Activated T-helper 2 cell treated with anti-CD3 and anti-CD28 coated beads, Interferon-gamma antibody, Interleukin-2, Interleukin-4, amounts not matched to agents 10 μg/mL and 5 μg/mL and 100 μg/mL, durations not matched to agents 14 hours and 24 hours and 36 hours (primary cell): ENCODE measurements around the gene PNMA6E. TPM values are rescaled to one million over a fixed set of nuclear protein-coding genes. Genes with fewer than 3 reads are reported as not detected.
"Not testable (repeated sequence)": the region's sequence is repeated elsewhere in the genome, so short reads cannot be mapped to it uniquely, and the experiment has no call there.

Source experiments
- DNase-seq: peaks from one replicate; pipeline ENCODE4 v3.0.0; 2021; ENCODE audit warnings: low spot score
- H3K27ac Mint-ChIP-seq: one replicate; pipeline ENCODE4 v1.8.0; 2021; ENCODE audit warnings: mixed read lengths
- H3K27me3 Mint-ChIP-seq: one replicate; pipeline ENCODE4 v1.8.0; 2021; ENCODE audit warnings: low read depth, mixed read lengths
- H3K36me3 Mint-ChIP-seq: one replicate; pipeline ENCODE4 v1.8.0; 2021; ENCODE audit warnings: low read depth, mixed read lengths
- H3K4me1 Mint-ChIP-seq: one replicate; pipeline ENCODE4 v1.8.0; 2021; ENCODE audit warnings: low read depth, mixed read lengths
- H3K4me3 Mint-ChIP-seq: one replicate; pipeline ENCODE4 v1.8.0; 2021; ENCODE audit warnings: low read depth, mild to moderate bottlenecking, moderate library complexity, mixed read lengths
- H3K9me3 Mint-ChIP-seq: one replicate; pipeline ENCODE4 v1.8.0; 2021; ENCODE audit warnings: mixed read lengths
- intact Hi-C: fragments of 100-400 bp; cut with micrococcal nuclease; formaldehyde crosslinking; loops from one replicate; pipeline ENCODE4 v1.15.1; 2023
- total RNA-seq: library from RNA; stranded (reverse); gene quantifications from 2 replicates; pipeline ENCODE4 v1.2.3, GENCODE V29; 2022

Gene PNMA6E
- total RNA-seq, 1 donor from 2014 or later, result not detected

DNA sequence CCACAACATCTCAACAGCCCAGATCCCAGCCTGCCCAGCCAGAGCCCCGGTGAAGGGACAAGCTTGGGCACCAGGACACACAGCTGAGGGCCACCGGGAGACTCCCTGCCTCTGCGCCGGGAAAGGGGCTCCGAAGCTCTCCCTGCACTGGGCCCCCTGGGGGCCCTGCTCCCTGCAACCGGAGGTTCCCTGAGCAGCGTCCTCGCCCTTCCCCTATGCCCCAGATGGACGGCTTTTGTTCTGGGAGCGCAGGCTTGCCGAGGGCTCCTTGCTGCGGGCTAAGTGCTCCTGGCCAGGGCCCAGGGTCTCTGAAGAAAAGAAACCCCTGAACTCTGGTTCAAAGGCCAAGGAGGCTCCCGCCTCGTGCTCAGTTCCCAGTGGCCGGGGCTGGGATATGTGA is 9.2 kb upstream of the PNMA6E start:
- Mint-ChIP-seq H3K27me3 (peaks cover 2% of the 10 kb centered on the region), H3K4me1 (peaks cover 9% of the 10 kb centered on the region), H3K27ac (no peak overlapping the region), H3K4me3 (no peak overlapping the region), H3K36me3 (no peaks in the 10 kb centered on the region), H3K9me3 (no peaks in the 10 kb centered on the region)
- no peak for DNase-seq
- intact Hi-C loops, result loop anchor here (5.0 kb wide), 1 partner anchor 378 kb away; no protein-coding TSS in a partner anchor

DNA sequence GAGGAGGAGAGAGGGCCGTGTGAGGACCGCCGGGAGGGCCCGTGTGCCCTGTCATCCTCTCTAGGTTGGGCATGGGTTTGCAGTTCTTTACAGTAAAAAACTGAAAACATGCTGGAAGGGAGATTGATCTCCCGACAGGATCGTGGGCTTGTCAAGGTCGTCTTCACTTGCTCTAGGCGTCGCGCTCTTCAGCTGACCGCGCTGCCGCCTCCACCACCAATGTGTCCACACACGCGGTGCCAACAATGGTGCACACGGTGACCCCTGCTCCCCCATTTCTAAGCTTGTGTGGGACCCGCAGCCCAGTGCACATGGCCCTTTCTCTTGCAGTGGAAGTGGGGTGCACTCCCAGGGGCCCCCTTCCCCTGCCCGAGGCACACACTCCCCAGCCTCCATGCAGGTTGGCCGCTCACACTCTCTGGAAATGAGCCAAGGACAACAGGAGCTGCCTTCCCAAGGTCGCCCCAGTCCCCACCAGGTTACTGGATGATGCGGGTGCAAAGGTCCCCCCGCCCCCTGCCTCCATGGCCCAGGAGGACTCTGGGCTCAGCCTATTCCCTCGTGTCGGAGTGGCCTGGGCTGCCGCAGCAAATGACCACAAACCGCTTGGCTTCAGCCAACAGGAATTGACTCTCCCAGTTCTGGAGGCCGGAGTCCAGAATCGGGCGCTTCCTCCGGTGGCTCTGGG is 8.4 kb upstream of the PNMA6E start:
- Mint-ChIP-seq H3K9me3 (no peaks in the 10 kb centered on the region), H3K36me3 (no peaks in the 10 kb centered on the region), H3K4me1 (peaks cover 9% of the 10 kb centered on the region), H3K27ac (no peak overlapping the region), H3K4me3 (no peak overlapping the region), H3K27me3 (peaks cover 2% of the 10 kb centered on the region)
- no peak for DNase-seq
- intact Hi-C loops, result loop anchor here (5.0 kb wide), 1 partner anchor 377 kb away; no protein-coding TSS in a partner anchor

DNA sequence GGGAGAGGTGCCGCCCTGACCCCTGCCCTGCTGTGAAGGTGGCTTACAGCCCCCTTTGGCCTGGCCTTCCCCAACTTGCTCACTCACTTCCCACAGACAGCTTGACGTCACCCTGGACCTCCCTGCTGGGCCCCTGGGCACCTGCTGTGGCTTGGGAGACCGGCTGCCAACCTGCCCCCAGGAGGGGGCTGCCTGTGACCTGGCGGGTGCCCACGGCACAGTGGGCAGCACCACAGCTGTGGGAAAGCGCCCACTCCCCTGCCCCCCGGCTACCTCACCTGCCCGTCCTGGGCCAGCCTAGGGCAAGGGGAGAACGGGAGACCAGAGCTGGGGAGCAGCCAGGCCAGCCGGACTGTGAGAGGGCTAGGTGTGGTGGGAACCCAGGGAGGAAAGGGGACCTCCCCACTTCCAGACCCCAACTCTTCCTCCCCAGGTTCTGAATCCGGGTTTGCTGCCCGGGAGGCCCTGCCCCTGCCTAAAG is 7.8 kb upstream of the PNMA6E start:
- intact Hi-C loops, result no loop called here
- Mint-ChIP-seq H3K4me3 (no peak overlapping the region), H3K27me3 (peaks cover 2% of the 10 kb centered on the region)

DNA sequence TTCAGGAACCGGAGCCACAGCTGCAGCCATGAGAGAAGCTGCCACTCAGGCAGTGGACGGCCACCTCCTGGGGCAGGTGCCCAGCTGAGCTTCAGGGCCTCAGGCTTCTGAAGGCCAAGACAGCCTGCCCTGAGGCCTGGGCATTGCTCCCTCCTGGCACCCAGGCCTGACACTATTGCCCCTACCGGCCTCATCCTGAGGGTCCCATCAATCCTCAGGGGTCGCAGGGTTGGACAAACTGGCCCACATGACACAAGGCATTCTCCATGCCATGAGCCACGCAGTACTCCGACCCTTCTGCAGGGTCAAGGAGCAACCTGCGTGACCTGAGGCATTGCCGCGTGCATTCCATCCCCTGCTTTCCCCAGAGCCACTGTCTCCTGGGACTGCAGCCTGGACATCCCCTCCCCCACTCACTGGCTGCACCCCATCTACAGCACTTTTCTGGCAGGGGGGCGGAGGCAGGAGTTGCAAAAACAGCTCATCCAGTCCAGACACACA is 7.1 kb upstream of the PNMA6E start:
- Mint-ChIP-seq H3K4me3 (no peak overlapping the region), H3K4me1 (peaks cover 9% of the 10 kb centered on the region), H3K27me3 (peaks cover 4% of the 10 kb centered on the region), H3K27ac (no peak overlapping the region), H3K9me3 (no peaks in the 10 kb centered on the region), H3K36me3 (no peaks in the 10 kb centered on the region)
- DNase-seq, result no peak
- intact Hi-C loops, result no loop called here

More for the DNA sequence above, 7.8 kb upstream of the PNMA6E start:
- DNase-seq, result no peak
- no peaks in the 10 kb centered on the region for H3K36me3 Mint-ChIP-seq
- H3K9me3 Mint-ChIP-seq, result no peaks in the 10 kb centered on the region
- no peak overlapping the region for H3K27ac Mint-ChIP-seq
- peaks cover 9% of the 10 kb centered on the region for H3K4me1 Mint-ChIP-seq

DNA sequence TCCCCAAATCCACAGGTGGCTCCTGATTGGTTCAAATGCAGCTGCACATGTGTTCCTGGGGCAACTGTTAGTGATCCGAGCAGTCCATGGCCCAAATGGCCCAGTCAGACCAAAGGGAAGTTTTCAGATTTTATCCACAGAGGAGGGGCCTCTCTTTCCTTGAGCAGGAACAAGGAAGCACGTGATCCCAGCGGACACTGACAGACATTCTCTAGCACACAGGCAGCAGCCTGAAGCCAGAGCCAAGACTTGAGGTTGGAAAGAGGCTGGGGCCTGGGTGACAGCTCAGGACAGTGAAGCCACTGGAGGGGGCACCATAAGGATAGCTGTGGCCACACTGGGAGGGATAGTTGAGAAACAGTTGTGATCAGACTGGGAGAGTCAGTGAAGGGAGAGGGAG is 6.6 kb upstream of the PNMA6E start:
- Mint-ChIP-seq H3K9me3 (no peaks in the 10 kb centered on the region), H3K4me3 (no peak overlapping the region), H3K27ac (no peak overlapping the region), H3K27me3 (peaks cover 8% of the 10 kb centered on the region), H3K4me1 (peaks cover 9% of the 10 kb centered on the region), H3K36me3 (no peaks in the 10 kb centered on the region)
- no peak for DNase-seq
- intact Hi-C loops, result no loop called here

DNA sequence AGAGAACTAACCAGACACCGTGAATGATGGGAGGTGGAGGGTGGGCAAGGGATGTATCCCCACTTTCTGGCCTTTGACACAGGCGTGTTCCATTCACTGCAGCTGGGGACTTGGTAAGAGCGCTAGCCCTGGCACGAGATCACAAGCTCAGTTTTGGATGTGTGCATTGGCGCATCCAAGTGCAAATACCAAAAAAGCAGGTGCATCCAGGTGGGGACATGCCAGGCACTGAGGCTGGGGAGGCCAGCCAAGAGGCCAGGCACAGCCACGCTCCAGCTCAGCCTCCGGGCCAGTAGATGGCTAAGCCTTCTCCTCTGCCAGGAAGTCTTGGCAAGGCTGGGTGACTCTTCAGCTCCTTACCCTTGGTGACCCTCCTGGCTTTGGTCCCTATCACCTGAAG is 5.8 kb upstream of the PNMA6E start:
- no peaks in the 10 kb centered on the region for H3K9me3 Mint-ChIP-seq
- DNase-seq, result no peak
- intact Hi-C loops, result no loop called here
- no peak overlapping the region for H3K27ac Mint-ChIP-seq
- no peak overlapping the region for H3K4me3 Mint-ChIP-seq
- peaks cover 8% of the 10 kb centered on the region for H3K27me3 Mint-ChIP-seq
- peaks cover 3% of the 10 kb centered on the region for H3K4me1 Mint-ChIP-seq
- H3K36me3 Mint-ChIP-seq, result no peaks in the 10 kb centered on the region

DNA sequence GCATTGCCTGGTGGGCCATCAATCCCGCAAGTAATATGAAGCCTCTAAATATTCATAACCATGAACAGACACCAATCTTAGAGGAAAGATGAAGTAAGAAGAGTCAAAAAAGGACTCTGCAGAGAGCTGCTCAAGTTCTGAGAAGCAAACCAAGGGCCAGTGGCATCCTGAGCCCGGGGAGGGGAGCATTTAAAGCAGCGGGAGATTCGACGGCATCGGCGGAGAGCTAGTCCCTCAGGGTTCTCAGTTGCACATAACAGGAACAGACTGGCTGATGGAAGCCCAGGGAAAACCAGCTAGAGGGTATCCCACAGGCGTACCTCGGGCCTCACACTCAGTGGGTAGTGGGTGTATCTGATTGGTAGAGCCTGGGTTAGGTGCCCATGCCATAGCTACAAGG is 4.9 kb upstream of the PNMA6E start:
- peaks cover 2% of the 10 kb centered on the region for H3K4me1 Mint-ChIP-seq
- no peak for DNase-seq
- H3K27me3 Mint-ChIP-seq, result peaks cover 8% of the 10 kb centered on the region
- no peak overlapping the region for H3K27ac Mint-ChIP-seq
- H3K36me3 Mint-ChIP-seq, result no peaks in the 10 kb centered on the region
- intact Hi-C loops, result no loop called here
- no peaks in the 10 kb centered on the region for H3K9me3 Mint-ChIP-seq
- H3K4me3 Mint-ChIP-seq, result no peak overlapping the region

DNA sequence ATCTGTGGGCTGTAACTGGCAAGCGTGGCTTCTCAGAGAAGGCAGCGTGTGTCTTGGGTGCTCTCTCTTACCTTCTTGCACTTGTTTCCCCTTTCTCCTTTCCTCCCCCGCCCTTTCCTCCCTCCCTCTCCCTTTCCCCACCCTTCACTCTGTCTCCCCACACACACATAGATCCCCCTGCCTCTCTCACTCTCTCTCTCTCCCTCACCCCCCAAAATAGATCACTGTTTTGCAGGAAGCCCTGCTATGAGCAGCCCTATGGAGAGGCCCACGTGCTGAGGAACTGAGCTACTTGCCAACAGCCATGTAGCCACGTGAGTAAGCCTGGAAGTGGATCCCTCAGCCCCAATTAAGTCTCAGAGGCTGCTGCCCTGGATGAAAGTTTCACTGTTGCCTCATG is 4.3 kb upstream of the PNMA6E start:
- H3K4me1 Mint-ChIP-seq, result no peaks in the 10 kb centered on the region
- H3K36me3 Mint-ChIP-seq, result no peaks in the 10 kb centered on the region
- intact Hi-C loops, result no loop called here
- no peak overlapping the region for H3K27ac Mint-ChIP-seq
- no peaks in the 10 kb centered on the region for H3K9me3 Mint-ChIP-seq
- peaks cover 6% of the 10 kb centered on the region for H3K27me3 Mint-ChIP-seq
- no peak for DNase-seq
- H3K4me3 Mint-ChIP-seq, result no peak overlapping the region

DNA sequence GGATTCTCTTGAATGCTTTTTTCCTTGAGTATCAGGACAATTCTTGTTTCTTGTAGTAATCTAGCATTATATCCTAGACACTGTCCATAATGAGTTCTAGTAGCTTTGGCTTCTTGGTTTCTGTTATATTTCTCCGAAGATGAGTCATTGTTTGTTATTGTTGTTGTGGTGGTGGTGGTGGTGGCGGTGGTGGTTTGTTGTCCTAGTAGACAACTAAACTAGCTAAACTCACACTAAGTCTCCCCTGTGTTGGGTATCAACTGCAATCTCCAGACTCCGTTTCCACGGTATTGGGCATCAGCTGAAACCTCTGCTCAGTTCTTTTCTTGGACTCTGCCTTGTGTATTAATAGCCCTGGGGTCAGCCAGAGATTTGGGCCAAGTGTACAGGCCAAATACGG is 3.2 kb upstream of the PNMA6E start:
- DNase-seq, result not testable (repeated sequence)

DNA sequence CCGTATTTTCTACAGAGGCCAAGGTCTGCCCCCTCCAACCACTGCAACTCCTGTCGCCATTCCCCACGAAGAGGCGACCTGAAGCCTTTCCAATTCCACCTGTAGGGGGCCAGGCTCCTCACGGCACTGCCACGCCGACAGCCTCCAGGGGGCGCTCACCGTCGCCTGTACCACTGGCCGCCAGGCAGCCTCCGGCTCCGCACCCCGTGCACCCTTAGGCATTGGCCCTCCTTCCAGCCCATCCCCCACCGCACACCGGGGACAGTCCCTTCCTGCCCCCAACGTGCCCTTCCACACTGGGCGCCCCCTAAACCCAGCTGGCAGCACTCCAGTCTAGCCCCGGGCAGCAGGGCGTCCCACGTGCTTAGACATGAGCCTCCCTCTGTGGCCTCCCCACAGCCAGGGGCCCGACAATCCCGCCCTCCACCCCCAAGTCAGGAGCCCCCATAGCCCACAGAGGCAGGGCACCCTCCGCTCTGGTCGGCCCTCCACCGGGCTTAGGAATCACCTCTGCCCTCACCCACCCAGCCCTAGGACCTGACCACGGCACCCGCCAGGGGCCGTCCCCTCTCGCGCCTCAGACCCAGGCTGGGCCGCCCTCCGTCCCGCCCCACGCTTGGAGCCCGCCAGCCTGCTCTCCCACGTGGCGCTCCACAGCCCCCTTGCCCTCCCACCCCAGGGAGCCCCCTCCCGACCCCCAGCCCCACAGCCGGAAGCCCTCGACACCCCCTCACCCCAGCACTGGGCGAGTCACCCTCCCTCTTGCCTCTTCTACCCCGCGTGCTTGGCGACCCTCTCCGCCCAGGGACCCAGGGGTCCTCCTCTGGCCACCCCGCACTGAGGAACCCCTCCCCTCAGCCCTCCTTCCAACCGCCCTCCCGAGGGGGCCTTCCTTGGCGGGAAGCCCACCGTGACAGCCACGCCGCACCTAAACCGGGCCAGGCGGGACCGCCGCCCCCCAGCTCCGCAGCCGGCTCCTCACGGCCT is 711 bp downstream of the PNMA6E start:
- no peaks in the 10 kb centered on the region for H3K36me3 Mint-ChIP-seq
- H3K9me3 Mint-ChIP-seq, result no peaks in the 10 kb centered on the region
- peak; percentile 37 for DNase-seq
- no peak overlapping the region for H3K27ac Mint-ChIP-seq
- H3K4me1 Mint-ChIP-seq, result peaks cover under 1% of the 10 kb centered on the region
- intact Hi-C loops, result no loop called here
- peaks cover 6% of the 10 kb centered on the region for H3K27me3 Mint-ChIP-seq
- H3K4me3 Mint-ChIP-seq, result no peak overlapping the region

More for the DNA sequence above, 3.2 kb upstream of the PNMA6E start:
- H3K27me3 Mint-ChIP-seq, intact Hi-C loops, H3K36me3 Mint-ChIP-seq, H3K9me3 Mint-ChIP-seq, H3K4me3 Mint-ChIP-seq, H3K4me1 Mint-ChIP-seq, H3K27ac Mint-ChIP-seq: not testable (repeated sequence)

DNA sequence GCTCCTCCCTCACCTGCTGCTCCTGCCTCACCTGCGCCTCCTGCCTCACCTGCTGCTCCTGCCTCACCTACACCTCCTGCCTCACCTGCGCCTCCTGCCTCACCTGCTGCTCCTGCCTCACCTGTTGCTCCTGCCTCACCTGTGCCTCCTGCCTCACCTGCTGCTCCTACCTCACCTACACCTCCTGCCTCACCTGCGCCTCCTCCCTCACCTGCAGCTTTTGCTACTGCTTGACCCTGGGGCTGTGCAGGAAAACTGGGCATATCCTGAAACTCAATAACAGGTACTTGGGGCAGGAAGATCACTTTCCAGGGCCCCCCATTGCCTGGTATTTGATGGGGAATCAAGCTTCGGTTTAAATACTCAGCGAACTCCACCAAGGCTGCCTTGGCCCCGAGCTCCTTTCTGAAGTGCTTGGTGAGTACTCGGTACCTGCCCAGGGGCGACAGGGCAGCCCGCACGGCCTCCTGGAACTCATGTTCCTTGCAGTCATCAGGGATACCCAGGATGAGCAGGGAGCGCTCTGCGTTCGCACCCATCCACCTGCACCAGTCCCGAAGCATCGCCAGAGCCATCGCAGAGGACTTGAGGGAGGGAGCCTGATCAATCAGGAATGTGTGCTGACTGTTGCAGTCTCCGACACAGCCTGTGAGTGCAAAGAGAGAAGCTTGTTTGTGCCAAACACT is 2.7 kb downstream of the PNMA6E start:
- H3K27me3 Mint-ChIP-seq, result peaks cover 6% of the 10 kb centered on the region
- no peaks in the 10 kb centered on the region for H3K9me3 Mint-ChIP-seq
- intact Hi-C loops, result no loop called here
- no peak overlapping the region for H3K4me3 Mint-ChIP-seq
- DNase-seq, result no peak
- H3K27ac Mint-ChIP-seq, result no peak overlapping the region
- peaks cover 11% of the 10 kb centered on the region for H3K4me1 Mint-ChIP-seq
- H3K36me3 Mint-ChIP-seq, result no peaks in the 10 kb centered on the region

DNA sequence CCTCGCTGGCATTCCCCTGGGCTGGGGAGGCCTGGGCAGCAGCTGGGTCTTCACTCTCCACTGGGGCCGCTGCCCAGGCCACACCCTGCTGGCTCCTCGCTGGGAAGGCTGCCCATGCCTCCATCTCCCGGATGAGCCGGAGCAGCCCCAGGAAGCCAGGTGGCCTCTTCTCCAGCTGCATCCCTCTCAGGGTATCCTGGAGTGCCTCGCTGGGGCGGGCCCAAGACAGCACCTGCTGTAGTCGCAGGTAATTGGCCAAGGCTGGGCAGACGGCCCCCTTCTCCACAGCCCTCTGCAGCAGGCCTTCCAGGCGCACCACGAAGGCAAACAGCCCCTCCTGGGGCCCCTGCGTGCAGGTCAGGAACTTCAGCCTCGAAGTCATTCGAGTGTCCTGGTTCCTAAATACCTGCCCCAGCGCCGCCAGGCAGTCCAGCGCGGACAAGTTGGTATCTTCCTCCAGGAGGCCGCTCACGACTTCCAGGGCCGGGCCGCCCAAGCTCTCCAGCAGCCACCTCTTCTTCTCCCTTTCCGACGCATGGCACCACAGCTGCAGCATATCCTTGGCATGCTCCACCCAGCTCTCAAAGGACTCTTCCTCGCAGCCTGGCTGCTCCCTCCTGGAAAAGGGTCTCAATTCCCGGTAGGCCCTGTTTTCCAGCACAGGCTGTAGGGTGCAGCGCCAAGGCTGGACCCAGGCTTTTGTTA is 3.7 kb downstream of the PNMA6E start:
- no peaks in the 10 kb centered on the region for H3K9me3 Mint-ChIP-seq
- intact Hi-C loops, result no loop called here
- H3K4me1 Mint-ChIP-seq, result peaks cover 11% of the 10 kb centered on the region
- H3K36me3 Mint-ChIP-seq, result no peaks in the 10 kb centered on the region
- no peak overlapping the region for H3K27ac Mint-ChIP-seq
- no peak for DNase-seq
- no peaks in the 10 kb centered on the region for H3K27me3 Mint-ChIP-seq
- no peak overlapping the region for H3K4me3 Mint-ChIP-seq
